Measurements from ENCODE around the gene PRF1.
A peak's percentile ranks its signal among the peaks of the same experiment; 100 is the strongest.

Gene PRF1

GRCh38 chr10:70567603-70568002, 34.9 kb downstream of the PRF1 start:
- peaks cover 42% of the 10 kb centered on the region for H3K4me1 Mint-ChIP-seq
- H3K9me3 Mint-ChIP-seq: no peaks in the 10 kb centered on the region
- DNase-seq (ENCODE audit: low spot score in 2 of 2): no peak
- no peak overlapping the region for H3K4me3 Mint-ChIP-seq
- ATAC-seq: no peak
- peak overlapping the region; percentile 65 for H3K27ac Mint-ChIP-seq
- no peaks in the 10 kb centered on the region for H3K36me3 Mint-ChIP-seq

- Mint-ChIP-seq H3K9me3 (no peaks in the 10 kb centered on the region), H3K4me3 (no peak overlapping the region), H3K36me3 (no peaks in the 10 kb centered on the region), H3K27ac (peak overlapping the region; percentile 65), H3K4me1 (peaks cover 39% of the 10 kb centered on the region)
- DNase-seq (ENCODE audit: low spot score in 2 of 2) (no peak), ATAC-seq (no peak)
These were observed 35.8 kb downstream of the PRF1 start for GRCh38 chr10:70566515-70567290.

- DNase-seq (ENCODE audit: low spot score in 2 of 2) (no peak), ATAC-seq (no peak)
- H3K4me3 Mint-ChIP-seq: no peak overlapping the region
- no peaks in the 10 kb centered on the region for H3K36me3 Mint-ChIP-seq
- H3K9me3 Mint-ChIP-seq: no peaks in the 10 kb centered on the region
- peak overlapping the region; percentile 43 for H3K27ac Mint-ChIP-seq
- peaks cover 43% of the 10 kb centered on the region for H3K4me1 Mint-ChIP-seq
These were observed 36.7 kb downstream of the PRF1 start for GRCh38 chr10:70565556-70566514.

GRCh38 chr10:70564901-70565351, 37.6 kb downstream of the PRF1 start:
- DNase-seq (ENCODE audit: low spot score in 2 of 2) (no peak), ATAC-seq (peak; percentile 64)
- Mint-ChIP-seq H3K36me3 (no peaks in the 10 kb centered on the region), H3K27ac (peak overlapping the region; percentile 43), H3K9me3 (no peaks in the 10 kb centered on the region), H3K4me1 (peaks cover 48% of the 10 kb centered on the region), H3K4me3 (no peak overlapping the region)

GRCh38 chr10:70564113-70564725, 38.3 kb downstream of the PRF1 start:
- ATAC-seq (no peak), DNase-seq (ENCODE audit: low spot score in 2 of 2) (no peak)
- no peak overlapping the region for H3K4me3 Mint-ChIP-seq
- H3K36me3 Mint-ChIP-seq: no peaks in the 10 kb centered on the region
- no peaks in the 10 kb centered on the region for H3K9me3 Mint-ChIP-seq
- no peak overlapping the region for H3K27ac Mint-ChIP-seq
- H3K4me1 Mint-ChIP-seq: peaks cover 49% of the 10 kb centered on the region

GRCh38 chr10:70563230-70563629, 39.3 kb downstream of the PRF1 start:
- Mint-ChIP-seq H3K27ac (peak overlapping the region; percentile 5), H3K4me3 (no peak overlapping the region), H3K36me3 (no peaks in the 10 kb centered on the region), H3K4me1 (peaks cover 57% of the 10 kb centered on the region), H3K9me3 (no peaks in the 10 kb centered on the region)
- ATAC-seq (no peak), DNase-seq (ENCODE audit: low spot score in 2 of 2) (no peak)

- Mint-ChIP-seq H3K27ac (peak overlapping the region; percentile 37), H3K4me3 (no peak overlapping the region), H3K36me3 (no peaks in the 10 kb centered on the region), H3K9me3 (no peaks in the 10 kb centered on the region), H3K4me1 (peaks cover 59% of the 10 kb centered on the region)
- ATAC-seq: no peak
- no peak for DNase-seq (ENCODE audit: low spot score in 2 of 2)
These were observed 40.3 kb downstream of the PRF1 start for GRCh38 chr10:70562036-70562755.

- Mint-ChIP-seq H3K4me1 (peaks cover 59% of the 10 kb centered on the region), H3K4me3 (no peak overlapping the region), H3K9me3 (no peaks in the 10 kb centered on the region), H3K27ac (peak overlapping the region; percentile 37), H3K36me3 (no peaks in the 10 kb centered on the region)
- no peak for DNase-seq (ENCODE audit: low spot score in 2 of 2)
- no peak for ATAC-seq
These were observed 41.0 kb downstream of the PRF1 start for GRCh38 chr10:70561558-70561957.

- no peak overlapping the region for H3K27ac Mint-ChIP-seq
- no peaks in the 10 kb centered on the region for H3K36me3 Mint-ChIP-seq
- H3K9me3 Mint-ChIP-seq: no peaks in the 10 kb centered on the region
- H3K4me3 Mint-ChIP-seq: no peak overlapping the region
- ATAC-seq (no peak), DNase-seq (ENCODE audit: low spot score in 2 of 2) (no peak)
- H3K4me1 Mint-ChIP-seq: peaks cover 59% of the 10 kb centered on the region
These were observed 41.5 kb downstream of the PRF1 start for GRCh38 chr10:70561070-70561469.

GRCh38 chr10:70560511-70560941, 42.0 kb downstream of the PRF1 start:
- ATAC-seq: no peak
- Mint-ChIP-seq H3K27ac (peak overlapping the region; percentile 91), H3K9me3 (no peaks in the 10 kb centered on the region), H3K36me3 (no peaks in the 10 kb centered on the region), H3K4me3 (no peak overlapping the region), H3K4me1 (peaks cover 58% of the 10 kb centered on the region)
- DNase-seq (ENCODE audit: low spot score in 2 of 2): no peak

- H3K36me3 Mint-ChIP-seq: no peaks in the 10 kb centered on the region
- no peaks in the 10 kb centered on the region for H3K9me3 Mint-ChIP-seq
- peak overlapping the region; percentile 91 for H3K27ac Mint-ChIP-seq
- ATAC-seq (no peak), DNase-seq (ENCODE audit: low spot score in 2 of 2) (no peak)
- H3K4me3 Mint-ChIP-seq: peak overlapping the region; percentile 78
- peaks cover 51% of the 10 kb centered on the region for H3K4me1 Mint-ChIP-seq
These were observed 42.7 kb downstream of the PRF1 start for GRCh38 chr10:70559861-70560260.

- Mint-ChIP-seq H3K4me3 (peak overlapping the region; percentile 78), H3K27ac (peak overlapping the region; percentile 91)
- DNase-seq (ENCODE audit: low spot score in 2 of 2): peak; percentile 75 to 94
These were observed 43.4 kb downstream of the PRF1 start for GRCh38 chr10:70558871-70559810.

GRCh38 chr10:70558295-70558694, 44.2 kb downstream of the PRF1 start:
- DNase-seq (ENCODE audit: low spot score in 2 of 2) (no peak), ATAC-seq (no peak)
- no peak overlapping the region for H3K27ac Mint-ChIP-seq
- H3K4me3 Mint-ChIP-seq: peak overlapping the region; percentile 78
- peaks cover 45% of the 10 kb centered on the region for H3K4me1 Mint-ChIP-seq
- H3K9me3 Mint-ChIP-seq: no peaks in the 10 kb centered on the region
- H3K36me3 Mint-ChIP-seq: no peaks in the 10 kb centered on the region

More at GRCh38 chr10:70558871-70559810, 43.4 kb downstream of the PRF1 start:
- no peaks in the 10 kb centered on the region for H3K36me3 Mint-ChIP-seq
- H3K4me1 Mint-ChIP-seq: peaks cover 49% of the 10 kb centered on the region
- ATAC-seq: peak; percentile 94
- no peaks in the 10 kb centered on the region for H3K9me3 Mint-ChIP-seq

GRCh38 chr10:70557876-70558275, 44.7 kb downstream of the PRF1 start:
- H3K36me3 Mint-ChIP-seq: no peaks in the 10 kb centered on the region
- H3K4me3 Mint-ChIP-seq: no peak overlapping the region

More at GRCh38 chr10:70557876-70558275, 44.7 kb downstream of the PRF1 start:
- Mint-ChIP-seq H3K9me3 (no peaks in the 10 kb centered on the region), H3K27ac (no peak overlapping the region), H3K4me1 (peaks cover 41% of the 10 kb centered on the region)
- DNase-seq (ENCODE audit: low spot score in 2 of 2): no peak
- no peak for ATAC-seq

Measured in stimulated activated effector memory CD8-positive, alpha-beta T cell treated with anti-CD3 and anti-CD28 coated beads, Interleukin-12 subunit alpha, Interleukin-12 subunit beta, amount 100 ng/mL, for 72 hours (primary cell).